Dermis blood vessel endothelial cell (primary cell): ENCODE data around the gene TP53I13. TPM values are rescaled to one million over a fixed set of nuclear protein-coding genes. Genes with fewer than 3 reads are reported as not detected.
A peak's percentile ranks its signal among the peaks of the same experiment; 100 is the strongest.

ENCODE experiments used
- DNase-seq: peaks from one replicate; pipeline ENCODE4 v3.0.0; 2010
- total RNA-seq: library from RNA; depleted of rRNA; stranded (reverse); fragments of >200 nt; gene quantifications from 2 replicates; pipeline ENCODE4 v1.2.3, GENCODE V29; 2014

The TP53I13 gene
- total RNA-seq, 1 donor from 2014 or later = 52.2 TPM

- peak; percentile 88 for DNase-seq
Observed at GRCh38 chr17:29615492-29616299, 47.2 kb downstream of the TP53I13 start.

DNA sequence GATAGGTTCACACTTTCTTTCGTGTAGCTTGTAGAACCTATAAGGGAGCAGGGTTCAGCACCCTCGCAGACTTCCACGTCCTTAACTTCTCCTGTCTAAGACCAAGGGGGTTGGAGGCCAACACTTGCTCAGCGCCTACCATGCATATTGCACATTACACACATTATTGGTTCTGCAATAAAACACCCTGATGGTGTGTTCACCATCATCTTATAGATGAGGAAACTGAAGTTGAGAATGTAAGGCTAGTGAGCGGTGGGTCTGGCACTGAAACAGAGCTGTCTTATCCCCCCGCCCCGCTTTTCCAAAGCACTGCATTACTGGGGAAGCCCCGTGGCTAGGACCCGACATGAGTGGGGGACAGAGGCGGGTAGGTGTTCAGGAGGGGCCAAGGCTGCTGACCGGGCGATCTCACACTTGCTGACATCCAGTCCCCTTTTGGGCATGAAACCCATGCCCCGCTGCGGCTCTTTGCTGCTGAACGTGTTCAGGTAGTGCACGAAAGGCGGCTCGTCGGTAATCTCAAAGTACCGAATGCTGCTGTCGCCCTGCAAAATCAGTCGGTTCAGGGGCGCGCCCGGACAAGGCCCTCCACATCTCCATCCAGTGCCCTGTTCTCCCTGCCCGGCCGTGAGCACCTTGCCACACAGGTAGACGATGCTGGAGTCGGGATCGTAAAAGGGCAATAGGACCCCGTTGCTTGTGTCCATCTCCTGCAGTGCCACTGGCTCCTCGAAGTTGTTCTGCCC is 48.0 kb downstream of the TP53I13 start:
- no peak for DNase-seq

- DNase-seq = peak; percentile 93
Observed at GRCh38 chr17:29617125-29617480, 48.6 kb downstream of the TP53I13 start.

DNA sequence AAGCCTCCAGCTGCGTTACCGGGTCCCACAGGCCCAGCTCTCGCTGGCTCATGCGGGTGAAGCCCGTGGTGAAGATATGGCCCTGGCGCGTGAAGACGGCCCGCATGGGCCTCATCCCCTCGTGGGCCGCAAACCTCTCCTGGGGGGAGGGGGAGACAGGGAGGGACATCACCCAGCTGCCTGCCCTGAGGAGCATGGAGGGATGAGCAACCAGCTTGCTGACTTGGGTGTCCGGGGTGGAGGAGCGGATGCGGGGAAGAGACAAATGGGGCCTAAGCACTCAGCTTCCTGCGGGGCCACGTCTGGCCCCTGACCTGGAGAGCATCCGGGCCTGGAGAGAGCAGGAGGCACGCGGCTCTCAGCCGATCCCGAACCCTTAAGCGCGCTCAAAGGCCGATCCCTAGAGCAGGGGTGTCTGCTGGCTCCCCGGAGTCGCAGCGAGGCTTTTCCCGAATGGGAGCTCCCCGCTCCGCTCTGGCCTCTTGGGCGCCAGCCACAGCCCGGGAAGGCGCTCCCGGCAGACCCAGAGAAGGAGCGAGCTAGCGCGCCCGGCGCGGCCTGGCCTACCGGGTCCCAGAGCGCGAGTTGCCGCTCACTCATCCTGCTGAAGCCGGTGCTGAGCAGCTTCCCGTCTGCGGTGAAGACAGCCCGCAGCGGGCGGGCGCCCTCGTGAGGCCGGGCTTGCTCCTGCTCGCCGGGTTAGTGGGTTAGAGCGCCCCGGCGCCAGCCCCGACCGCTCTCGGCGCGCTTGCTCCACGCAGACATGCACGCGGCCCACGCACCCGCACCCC is 49.2 kb downstream of the TP53I13 start:
- peak; percentile 81 for DNase-seq

DNA sequence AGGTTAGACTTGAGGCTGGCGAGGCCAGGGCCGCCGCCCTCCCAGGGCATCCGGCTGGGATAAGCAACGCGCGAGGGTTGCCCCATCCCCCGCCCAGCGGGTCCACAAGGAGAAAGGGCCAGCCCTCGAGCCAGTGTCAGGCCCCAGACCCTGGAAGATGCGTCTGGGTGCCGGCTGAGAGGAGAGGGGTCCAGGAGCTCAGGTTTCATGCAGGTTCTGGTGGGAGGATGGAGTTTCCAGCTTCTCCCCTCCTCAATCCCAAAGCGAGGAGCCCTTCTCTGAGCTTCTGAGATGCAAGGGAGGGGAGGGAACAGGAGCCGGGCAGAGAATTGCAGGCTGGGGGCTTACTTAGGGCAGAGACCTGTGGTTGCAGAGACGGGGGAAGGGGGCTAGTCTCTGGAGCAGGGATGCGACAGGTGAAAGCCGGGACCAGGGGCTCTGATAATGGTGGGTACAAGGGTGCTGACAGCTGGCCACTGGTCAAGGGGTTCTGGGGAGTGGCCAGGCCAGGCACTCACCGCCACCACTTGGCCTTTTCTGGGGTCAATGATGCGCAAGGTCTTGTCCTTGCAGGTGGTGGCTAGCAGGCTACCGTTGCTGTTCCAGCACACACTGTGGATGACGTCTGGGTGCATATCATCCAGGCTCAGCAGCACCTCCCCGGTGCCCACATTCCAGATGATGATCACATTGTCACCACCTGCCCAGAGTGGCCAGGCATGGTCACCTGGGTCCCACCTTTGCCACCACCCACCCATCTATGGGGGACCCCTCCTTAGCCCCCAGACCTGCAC is 50.0 kb downstream of the TP53I13 start:
- no peak for DNase-seq

DNA sequence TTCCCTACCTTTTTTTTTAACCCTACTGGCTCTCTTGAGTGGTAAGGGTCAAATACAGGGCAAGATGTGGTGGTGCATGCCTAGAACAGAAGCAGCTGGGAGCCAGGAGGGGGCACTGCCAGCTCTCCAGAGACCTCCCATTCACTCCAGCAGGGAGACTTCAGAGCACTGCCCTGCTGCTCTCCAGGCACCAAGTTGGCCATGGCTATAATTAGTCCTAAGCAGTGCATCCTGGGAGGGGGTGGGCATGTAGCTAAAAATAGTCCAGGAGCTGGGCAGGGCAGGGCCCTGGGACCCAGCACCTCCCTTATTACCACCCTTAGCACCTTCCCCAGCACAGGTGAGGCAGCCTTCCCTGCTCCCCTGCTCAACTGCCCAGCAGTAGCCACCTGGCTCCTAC is 50.8 kb downstream of the TP53I13 start:
- DNase-seq = peak; percentile 68

DNA sequence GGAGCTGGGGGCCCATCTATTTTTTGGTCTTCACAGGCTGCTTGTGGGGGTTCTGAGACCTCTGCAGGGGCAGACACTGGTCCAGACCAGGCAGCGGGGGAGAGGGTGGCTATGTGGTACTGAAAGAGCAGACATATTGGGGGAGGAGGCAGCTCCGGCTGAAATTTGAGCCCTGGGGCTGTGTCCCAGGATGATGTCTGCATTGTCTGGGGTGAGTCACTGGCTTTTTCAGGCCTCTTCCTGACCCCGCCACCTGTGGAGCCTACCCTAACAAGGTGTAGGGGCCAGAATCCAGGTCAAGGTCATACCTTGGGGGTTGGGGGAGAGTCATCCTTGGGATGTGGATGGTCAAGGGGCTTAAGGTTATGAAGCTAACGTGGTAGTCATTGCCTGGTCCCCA is 51.8 kb downstream of the TP53I13 start:
- DNase-seq = no peak

GRCh38 chr17:29620779-29621500 is 52.4 kb downstream of the TP53I13 start:
- no peak for DNase-seq

- DNase-seq = no peak
Observed at GRCh38 chr17:29621751-29622194, 53.3 kb downstream of the TP53I13 start.

Other genes with a start within 250 kb of the TP53I13 start
- gene TAOK1, start 178.3 kb upstream of the TP53I13 start, total RNA-seq = 67.6 and 94.3 TPM in 2 replicates
- gene ABHD15, start 1.7 kb upstream of the TP53I13 start, total RNA-seq = 8.1 and 8.8 TPM in 2 replicates
- gene GIT1, start 20.9 kb downstream of the TP53I13 start, total RNA-seq = 40.7 and 87.2 TPM in 2 replicates
- gene ANKRD13B, start 24.4 kb downstream of the TP53I13 start, total RNA-seq = 7.7 and 13.9 TPM in 2 replicates
- 1.6 and 3.9 TPM in 2 replicates for gene CORO6, start 54.2 kb downstream of the TP53I13 start, total RNA-seq